Neural cell (in vitro differentiated cells): Measurements from ENCODE around the gene BMP2K. TPM values are rescaled to one million over a fixed set of nuclear protein-coding genes. Genes with fewer than 3 reads are reported as not detected.

ENCODE experiments used
- H2AFZ ChIP-seq: fragments of 200-600, 300-800 bp; sonication (generic), shearing (Covaris generic); 2 replicates; pipeline ENCODE4 v1.6.0; 2014; ENCODE audit warnings: low read depth, mild to moderate bottlenecking, antibody characterized with exemption, low read length, moderate library complexity
- H3F3A ChIP-seq: fragments of 200-600 bp; shearing (Covaris generic); 2 replicates; pipeline ENCODE4 v1.6.1; 2016; ENCODE audit warnings: mild to moderate bottlenecking, moderate library complexity, mixed read lengths, antibody characterized with exemption, low read length; ENCODE audit not compliant: insufficient read depth, poor library complexity, severe bottlenecking
- H3K27ac ChIP-seq: fragments of 200-600, 300-800 bp; sonication (generic), shearing (Covaris generic); 2 replicates; pipeline ENCODE4 v1.5.1; 2014; ENCODE audit warnings: mild to moderate bottlenecking, low read length, moderate library complexity
- H3K27me3 ChIP-seq: fragments of 300-800, 200-600 bp; sonication (generic), shearing (Covaris generic); 2 replicates; pipeline ENCODE4 v1.6.0; 2014; ENCODE audit warnings: mild to moderate bottlenecking, low read depth, low read length, moderate library complexity; ENCODE audit not compliant: insufficient read depth
- H3K36me3 ChIP-seq: fragments of 300-800, 200-600 bp; sonication (generic), shearing (Covaris generic); 2 replicates; pipeline ENCODE4 v1.5.1; 2014; ENCODE audit warnings: mild to moderate bottlenecking, antibody characterized with exemption, low read length, moderate library complexity; ENCODE audit not compliant: insufficient read depth
- H3K4me2 ChIP-seq: fragments of 300-800, 200-600 bp; sonication (generic), shearing (Covaris generic); 2 replicates; pipeline ENCODE4 v1.6.0; 2014; ENCODE audit warnings: mild to moderate bottlenecking, low read length
- H3K4me3 ChIP-seq: fragments of 300-800, 200-600 bp; sonication (generic), shearing (Covaris generic); 2 replicates; pipeline ENCODE4 v1.5.1; 2014; ENCODE audit warnings: mild to moderate bottlenecking, low read length, moderate library complexity
- H3K79me2 ChIP-seq: fragments of 200-600 bp; shearing (Covaris generic); replicated peaks from 2 replicates; pipeline ENCODE4 v1.6.0; 2014; ENCODE audit warnings: mild to moderate bottlenecking, low read length, moderate library complexity; ENCODE audit not compliant: insufficient read depth
- H3K9ac ChIP-seq: fragments of 300-800, 200-600 bp; sonication (generic), shearing (Covaris generic); 2 replicates; pipeline ENCODE4 v1.6.1; 2016; ENCODE audit warnings: mild to moderate bottlenecking, low read length, mixed read lengths
- H3K9me2 ChIP-seq: fragments of 200-600 bp; shearing (Covaris generic); 2 replicates; pipeline ENCODE4 v1.6.1; 2016; ENCODE audit warnings: mild to moderate bottlenecking, low read length, mixed read lengths; ENCODE audit not compliant: insufficient read depth
- H3K9me3 ChIP-seq: fragments of 200-600, 300-800 bp; sonication (generic), shearing (Covaris generic); 2 replicates; pipeline ENCODE4 v1.6.1; 2016; ENCODE audit warnings: mild to moderate bottlenecking, mixed run types, low read length, moderate library complexity, mixed read lengths
- H4K20me1 ChIP-seq: fragments of 200-600 bp; shearing (Covaris generic); 2 replicates; pipeline ENCODE4 v1.6.1; 2016; ENCODE audit warnings: mild to moderate bottlenecking, mixed run types; ENCODE audit not compliant: insufficient read depth
- EP300 ChIP-seq: fragments of 450-650 bp; conservative IDR thresholded peaks from 2 replicates; pipeline ENCODE4 v1.6.1; 2014; ENCODE audit warnings: antibody characterized with exemption, mild to moderate bottlenecking, moderate library complexity; ENCODE audit not compliant: poor library complexity, severe bottlenecking
- EZH2 ChIP-seq: fragments of 200-600, 300-800 bp; shearing (Covaris generic), sonication (generic); IDR thresholded peaks from 2 replicates; pipeline ENCODE4 v1.6.1; 2014; ENCODE audit warnings: antibody characterized with exemption, low read length, borderline replicate concordance, mild to moderate bottlenecking; ENCODE audit not compliant: insufficient read depth, poor library complexity, severe bottlenecking
- MXI1 ChIP-seq: fragments of 450-650 bp; conservative IDR thresholded peaks from 2 replicates; pipeline ENCODE4 v1.6.1; 2014; ENCODE audit warnings: antibody characterized with exemption, mild to moderate bottlenecking; ENCODE audit not compliant: poor library complexity, severe bottlenecking
- POLR2AphosphoS5 ChIP-seq: IDR thresholded peaks from 2 replicates; pipeline ENCODE4 v1.6.1; 2012
- RAD21 ChIP-seq: fragments of 450-650 bp; conservative IDR thresholded peaks from 2 replicates; pipeline ENCODE4 v1.6.1; 2014; ENCODE audit warnings: antibody characterized with exemption, mild to moderate bottlenecking, moderate library complexity
- SMC3 ChIP-seq: fragments of 450-650 bp; conservative IDR thresholded peaks from 2 replicates; pipeline ENCODE4 v1.6.1; 2014; ENCODE audit warnings: antibody characterized with exemption, mild to moderate bottlenecking, moderate library complexity; ENCODE audit not compliant: poor library complexity
- TAF1 ChIP-seq: IDR thresholded peaks from 2 replicates; pipeline ENCODE4 v1.6.1; 2012; ENCODE audit warnings: low read depth
- polyA plus RNA-seq: library from polyadenylated mRNA; depleted of rRNA; stranded (reverse); fragments of >200 nt; gene quantifications from 2 replicates; pipeline ENCODE4 v1.2.3, GENCODE V29; 2014
- TF ChIP-seq, protein P1 (sequence below): IDR thresholded peaks from 2 replicates; pipeline ENCODE4 v1.6.1; 2012; ENCODE audit warnings: borderline replicate concordance
- TF ChIP-seq, protein P2 (sequence below): fragments of 450-650 bp; IDR thresholded peaks from 2 replicates; pipeline ENCODE4 v1.5.1; 2014; ENCODE audit warnings: antibody characterized with exemption, mild to moderate bottlenecking, moderate library complexity; ENCODE audit not compliant: poor library complexity, severe bottlenecking

The BMP2K gene
- polyA plus RNA-seq, 1 donor from 2014 or later, result 14.7 TPM

DNA sequence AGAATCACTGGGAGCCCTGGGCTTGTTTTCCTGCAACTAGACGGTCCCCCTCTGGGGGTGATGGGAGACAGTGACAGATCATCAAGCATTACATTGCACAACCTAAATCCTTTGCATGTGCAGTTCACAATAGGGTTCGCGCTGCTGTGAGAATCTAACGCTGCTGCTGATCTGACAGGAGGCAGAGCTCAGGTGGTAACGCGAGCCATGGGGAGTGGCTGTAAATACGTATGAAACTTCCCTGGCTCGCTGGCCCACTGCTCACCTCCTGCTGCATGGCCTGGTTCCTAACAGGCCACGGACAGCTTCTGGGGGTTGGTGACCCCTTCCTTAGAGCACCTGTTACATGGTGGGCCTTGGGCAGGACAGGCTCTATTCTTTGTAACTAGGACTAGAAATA, 152.7 kb downstream of the BMP2K start:
- no peaks in the 10 kb centered on the region for H3K79me2 ChIP-seq

GRCh38 chr4:78930016-78930629, 154.0 kb downstream of the BMP2K start:
- H3K27me3 ChIP-seq, result no peaks in the 10 kb centered on the region
- H4K20me1 ChIP-seq, result no peaks in the 10 kb centered on the region

More for the DNA sequence above, 152.7 kb downstream of the BMP2K start:
- Histone ChIP-seq H3K27me3 (no peaks in the 10 kb centered on the region), H3K9ac (no peak overlapping the region), H3K4me3 (no peak overlapping the region), H3K36me3 (peaks cover 24% of the 10 kb centered on the region), H3K9me3 (no peaks in the 10 kb centered on the region), H3F3A (no peaks in the 10 kb centered on the region), H2AFZ (no peak overlapping the region), H3K27ac (no peak overlapping the region), H3K9me2 (no peaks in the 10 kb centered on the region), H4K20me1 (no peaks in the 10 kb centered on the region), H3K4me2 (no peak overlapping the region)
- TF ChIP-seq, protein P1, sequence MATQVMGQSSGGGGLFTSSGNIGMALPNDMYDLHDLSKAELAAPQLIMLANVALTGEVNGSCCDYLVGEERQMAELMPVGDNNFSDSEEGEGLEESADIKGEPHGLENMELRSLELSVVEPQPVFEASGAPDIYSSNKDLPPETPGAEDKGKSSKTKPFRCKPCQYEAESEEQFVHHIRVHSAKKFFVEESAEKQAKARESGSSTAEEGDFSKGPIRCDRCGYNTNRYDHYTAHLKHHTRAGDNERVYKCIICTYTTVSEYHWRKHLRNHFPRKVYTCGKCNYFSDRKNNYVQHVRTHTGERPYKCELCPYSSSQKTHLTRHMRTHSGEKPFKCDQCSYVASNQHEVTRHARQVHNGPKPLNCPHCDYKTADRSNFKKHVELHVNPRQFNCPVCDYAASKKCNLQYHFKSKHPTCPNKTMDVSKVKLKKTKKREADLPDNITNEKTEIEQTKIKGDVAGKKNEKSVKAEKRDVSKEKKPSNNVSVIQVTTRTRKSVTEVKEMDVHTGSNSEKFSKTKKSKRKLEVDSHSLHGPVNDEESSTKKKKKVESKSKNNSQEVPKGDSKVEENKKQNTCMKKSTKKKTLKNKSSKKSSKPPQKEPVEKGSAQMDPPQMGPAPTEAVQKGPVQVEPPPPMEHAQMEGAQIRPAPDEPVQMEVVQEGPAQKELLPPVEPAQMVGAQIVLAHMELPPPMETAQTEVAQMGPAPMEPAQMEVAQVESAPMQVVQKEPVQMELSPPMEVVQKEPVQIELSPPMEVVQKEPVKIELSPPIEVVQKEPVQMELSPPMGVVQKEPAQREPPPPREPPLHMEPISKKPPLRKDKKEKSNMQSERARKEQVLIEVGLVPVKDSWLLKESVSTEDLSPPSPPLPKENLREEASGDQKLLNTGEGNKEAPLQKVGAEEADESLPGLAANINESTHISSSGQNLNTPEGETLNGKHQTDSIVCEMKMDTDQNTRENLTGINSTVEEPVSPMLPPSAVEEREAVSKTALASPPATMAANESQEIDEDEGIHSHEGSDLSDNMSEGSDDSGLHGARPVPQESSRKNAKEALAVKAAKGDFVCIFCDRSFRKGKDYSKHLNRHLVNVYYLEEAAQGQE, result no peak
- TF ChIP-seq EZH2 (no peak), POLR2AphosphoS5 (no peak), RAD21 (no peak), SMC3 (no peak), TAF1 (no peak), MXI1 (no peak), EP300 (no peak)
- TF ChIP-seq, protein P2, sequence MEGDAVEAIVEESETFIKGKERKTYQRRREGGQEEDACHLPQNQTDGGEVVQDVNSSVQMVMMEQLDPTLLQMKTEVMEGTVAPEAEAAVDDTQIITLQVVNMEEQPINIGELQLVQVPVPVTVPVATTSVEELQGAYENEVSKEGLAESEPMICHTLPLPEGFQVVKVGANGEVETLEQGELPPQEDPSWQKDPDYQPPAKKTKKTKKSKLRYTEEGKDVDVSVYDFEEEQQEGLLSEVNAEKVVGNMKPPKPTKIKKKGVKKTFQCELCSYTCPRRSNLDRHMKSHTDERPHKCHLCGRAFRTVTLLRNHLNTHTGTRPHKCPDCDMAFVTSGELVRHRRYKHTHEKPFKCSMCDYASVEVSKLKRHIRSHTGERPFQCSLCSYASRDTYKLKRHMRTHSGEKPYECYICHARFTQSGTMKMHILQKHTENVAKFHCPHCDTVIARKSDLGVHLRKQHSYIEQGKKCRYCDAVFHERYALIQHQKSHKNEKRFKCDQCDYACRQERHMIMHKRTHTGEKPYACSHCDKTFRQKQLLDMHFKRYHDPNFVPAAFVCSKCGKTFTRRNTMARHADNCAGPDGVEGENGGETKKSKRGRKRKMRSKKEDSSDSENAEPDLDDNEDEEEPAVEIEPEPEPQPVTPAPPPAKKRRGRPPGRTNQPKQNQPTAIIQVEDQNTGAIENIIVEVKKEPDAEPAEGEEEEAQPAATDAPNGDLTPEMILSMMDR, result no peak

More at GRCh38 chr4:78930016-78930629, 154.0 kb downstream of the BMP2K start:
- no peak overlapping the region for H3K4me2 ChIP-seq
- no peaks in the 10 kb centered on the region for H3K9me2 ChIP-seq
- no peaks in the 10 kb centered on the region for H3K9me3 ChIP-seq
- H3K4me3 ChIP-seq, result no peak overlapping the region
- no peak overlapping the region for H2AFZ ChIP-seq
- TF ChIP-seq, protein P2, result no peak
- TF ChIP-seq SMC3 (no peak), POLR2AphosphoS5 (no peak), EZH2 (no peak), MXI1 (no peak), TAF1 (no peak), EP300 (no peak), RAD21 (no peak)
- TF ChIP-seq, protein P1, result no peak
- no peak overlapping the region for H3K27ac ChIP-seq
- peaks cover 24% of the 10 kb centered on the region for H3K36me3 ChIP-seq
- no peak overlapping the region for H3K9ac ChIP-seq
- no peaks in the 10 kb centered on the region for H3K79me2 ChIP-seq
- H3F3A ChIP-seq, result no peaks in the 10 kb centered on the region
